UCSD-AML1 (cell line): ENCODE data around the gene SMYD2.
A peak's percentile ranks its signal among the peaks of the same experiment; 100 is the strongest.

Experiments
- DNase-seq: peaks from one replicate; lab custom pipeline; 2025; ENCODE audit not compliant: unreplicated experiment; lab: John Stamatoyannopoulos, UW

The SMYD2 gene

GRCh38 chr1:214354440-214355148, 73.6 kb downstream of the SMYD2 start:
- DNase-seq = no peak

- DNase-seq = no peak
Measured at GRCh38 chr1:214360116-214360515, 79.2 kb downstream of the SMYD2 start.

- DNase-seq = no peak
Measured at GRCh38 chr1:214360525-214361164, 79.7 kb downstream of the SMYD2 start.

GRCh38 chr1:214361636-214362035, 80.7 kb downstream of the SMYD2 start:
- no peak for DNase-seq

GRCh38 chr1:214362188-214362882, 81.4 kb downstream of the SMYD2 start:
- peak; percentile 13 for DNase-seq

- DNase-seq = no peak
Measured at GRCh38 chr1:214363386-214363785, 82.4 kb downstream of the SMYD2 start.

GRCh38 chr1:214364386-214364785, 83.4 kb downstream of the SMYD2 start:
- DNase-seq = no peak

GRCh38 chr1:214364786-214365295, 83.9 kb downstream of the SMYD2 start:
- DNase-seq = no peak

- DNase-seq = no peak
Measured at GRCh38 chr1:214367841-214368240, 86.9 kb downstream of the SMYD2 start.

GRCh38 chr1:214369364-214369763, 88.4 kb downstream of the SMYD2 start:
- DNase-seq = no peak

- no peak for DNase-seq
Measured at GRCh38 chr1:214370615-214371014, 89.7 kb downstream of the SMYD2 start.

GRCh38 chr1:214372092-214372491, 91.1 kb downstream of the SMYD2 start:
- no peak for DNase-seq

- no peak for DNase-seq
Measured at GRCh38 chr1:214377485-214377884, 96.5 kb downstream of the SMYD2 start.

GRCh38 chr1:214377886-214378285, 96.9 kb downstream of the SMYD2 start:
- DNase-seq = no peak

GRCh38 chr1:214378492-214378891, 97.5 kb downstream of the SMYD2 start:
- no peak for DNase-seq

GRCh38 chr1:214379236-214379970, 98.4 kb downstream of the SMYD2 start:
- no peak for DNase-seq

- no peak for DNase-seq
Measured at GRCh38 chr1:214380396-214380795, 99.4 kb downstream of the SMYD2 start.

GRCh38 chr1:214380986-214381695, 100.2 kb downstream of the SMYD2 start:
- DNase-seq = no peak

GRCh38 chr1:214383381-214384372, 102.7 kb downstream of the SMYD2 start:
- DNase-seq = no peak
